H1 (cell line): ENCODE measurements around the gene ZBTB16. TPM values are rescaled to one million over a fixed set of nuclear protein-coding genes. Genes with fewer than 3 reads are reported as not detected.

Experiments used
- CTCF ChIA-PET: fragments of 300-600 bp; sonication (Branson Sonifier 250); formaldehyde crosslinking; loops from one replicate; lab custom pipeline; 2021; ENCODE audit not compliant: partially characterized antibody; lab: Charles Lee
- POLR2A ChIA-PET: fragments of 300-600 bp; sonication (Branson Sonifier 250); formaldehyde crosslinking; loops from one replicate; lab custom pipeline; 2021; ENCODE audit warnings: inconsistent platforms; ENCODE audit not compliant: partially characterized antibody; lab: Charles Lee
- DNase-seq, 2 experiments: peaks; one replicate each; pipeline versions ENCODE4 v3.0.0 to v3.0.0-alpha.2; 2010 to 2022; ENCODE audit warnings: low spot score in 2 of 2, low read depth in 1 of 2, mixed read lengths in 1 of 2
- FAIRE-seq: peaks from 2 replicates; lab custom pipeline; 2011; peaks lifted over from hg19 to GRCh38; lab: Jason Lieb, UNC
- H2AFZ ChIP-seq: 2 replicates; pipeline ENCODE4 v1.8.1; 2012; ENCODE audit warnings: low read length, inconsistent platforms
- H2AK5ac ChIP-seq: 2 replicates; pipeline ENCODE4 v1.6.1; 2013; ENCODE audit warnings: low read depth, low read length
- H2BK120ac ChIP-seq: replicated peaks from 2 replicates; pipeline ENCODE3; 2013; ENCODE audit warnings: low read depth, low read length, inconsistent platforms
- H2BK12ac ChIP-seq: 2 replicates; pipeline ENCODE4 v1.6.1; 2013; ENCODE audit warnings: low read depth, low read length
- H2BK15ac ChIP-seq: 2 replicates; pipeline ENCODE4 v1.6.1; 2013; ENCODE audit warnings: low read length
- H2BK20ac ChIP-seq: 2 replicates; pipeline ENCODE4 v1.6.1; 2013; ENCODE audit warnings: low read length
- H2BK5ac ChIP-seq: 2 replicates; pipeline ENCODE4 v1.6.1; 2013; ENCODE audit warnings: low read depth, low read length
- H3K14ac ChIP-seq: 2 replicates; pipeline ENCODE4 v1.6.1; 2013; ENCODE audit warnings: inconsistent platforms; ENCODE audit not compliant: insufficient read length
- H3K18ac ChIP-seq: 2 replicates; pipeline ENCODE4 v1.6.1; 2013; ENCODE audit warnings: low read length; ENCODE audit errors: extremely low read depth
- H3K23ac ChIP-seq: 2 replicates; pipeline ENCODE4 v1.6.1; 2013; ENCODE audit warnings: inconsistent platforms; ENCODE audit not compliant: insufficient read length
- H3K23me2 ChIP-seq: 2 replicates; pipeline ENCODE4 v1.6.1; 2013; ENCODE audit warnings: low read depth, low read length
- H3K27ac ChIP-seq: 2 replicates; pipeline ENCODE4 v1.6.1; 2011; ENCODE audit warnings: low read depth, low read length, inconsistent platforms
- H3K27me3 ChIP-seq, 4 experiments: replicated peaks in 1 of 4; 1 replicate in 1 of 4; 2 replicates in 3 of 4; pipeline versions ENCODE4 v1.6.1 to v1.8.1; 2011 to 2013; ENCODE audit warnings: low read length in 3 of 4, mild to moderate bottlenecking in 3 of 4, inconsistent platforms in 2 of 4, mixed read lengths in 2 of 4, moderate library complexity in 1 of 4; ENCODE audit not compliant: control insufficient read depth in 3 of 4, insufficient read depth in 3 of 4; ENCODE audit errors: extremely low read depth in 1 of 4
- H3K36me3 ChIP-seq, 4 experiments: 2 replicates each; pipeline versions ENCODE4 v1.6.1 to v1.8.1; 2011 to 2013; ENCODE audit warnings: mild to moderate bottlenecking in 4 of 4, low read length in 3 of 4, moderate library complexity in 2 of 4, control low read depth in 1 of 4, inconsistent platforms in 1 of 4; ENCODE audit not compliant: insufficient read depth in 4 of 4, control insufficient read depth in 2 of 4
- H3K4ac ChIP-seq: replicated peaks from 2 replicates; pipeline ENCODE3; 2013; ENCODE audit warnings: low read length, low read depth, mixed read lengths, inconsistent platforms; ENCODE audit not compliant: insufficient read length
- H3K4me1 ChIP-seq, 4 experiments: replicated peaks in 1 of 4; 1 replicate in 1 of 4; 2 replicates in 3 of 4; pipeline versions ENCODE4 v1.6.1 to v1.8.1; 2011 to 2013; ENCODE audit warnings: low read length in 3 of 4, inconsistent platforms in 2 of 4, mixed read lengths in 1 of 4; ENCODE audit not compliant: insufficient read depth in 4 of 4, control insufficient read depth in 3 of 4
- H3K4me2 ChIP-seq, 2 experiments: 2 replicates each; pipeline versions ENCODE4 v1.6.1 to v1.8.1; 2011 to 2013; ENCODE audit warnings: low read depth in 2 of 2, low read length in 2 of 2, control low read depth in 1 of 2, inconsistent platforms in 1 of 2, mild to moderate bottlenecking in 1 of 2; ENCODE audit not compliant: insufficient read depth in 1 of 2
- H3K4me3 ChIP-seq, 4 experiments: fragments of 200-600, 300-600 bp in 1 of 4; sonication (generic), shearing (Covaris generic), sonication (Bioruptor Twin) in 1 of 4; 2 replicates each; pipeline versions ENCODE4 v1.5.1 to v1.8.1; 2011 to 2016; ENCODE audit warnings: low read length in 4 of 4, low read depth in 3 of 4, control low read depth in 2 of 4, inconsistent platforms in 2 of 4, mild to moderate bottlenecking in 2 of 4, mixed read lengths in 1 of 4, moderate library complexity in 1 of 4; ENCODE audit not compliant: insufficient read depth in 2 of 4; ENCODE audit errors: extremely low read depth in 1 of 4
- H3K56ac ChIP-seq: replicated peaks from 2 replicates; pipeline ENCODE3; 2013; ENCODE audit warnings: low read depth, mild to moderate bottlenecking, mixed read lengths, low read length, inconsistent platforms; ENCODE audit not compliant: insufficient read length
- H3K79me1 ChIP-seq: 2 replicates; pipeline ENCODE4 v1.6.1; 2013; ENCODE audit warnings: low read depth, low read length, control low read depth
- H3K79me2 ChIP-seq, 2 experiments: 2 replicates each; pipeline versions ENCODE4 v1.6.1 to v1.8.1; 2012 to 2013; ENCODE audit warnings: low read length in 2 of 2, mild to moderate bottlenecking in 2 of 2, inconsistent platforms in 1 of 2; ENCODE audit not compliant: insufficient read depth in 2 of 2, control insufficient read depth in 1 of 2
- H3K9ac ChIP-seq, 4 experiments: replicated peaks in 1 of 4; 1 replicate in 1 of 4; 2 replicates in 3 of 4; pipeline versions ENCODE4 v1.6.1 to v1.8.1; 2011 to 2013; ENCODE audit warnings: low read depth in 3 of 4, low read length in 3 of 4, control low read depth in 2 of 4, mild to moderate bottlenecking in 2 of 4, moderate library complexity in 2 of 4, inconsistent platforms in 1 of 4; ENCODE audit errors: extremely low read depth in 1 of 4
- H3K9me3 ChIP-seq, 2 experiments: 2 replicates each; pipeline versions ENCODE4 v1.6.1 to v1.8.1; 2012 to 2013; ENCODE audit warnings: mild to moderate bottlenecking in 2 of 2, moderate library complexity in 2 of 2, control low read depth in 1 of 2, inconsistent platforms in 1 of 2, low read depth in 1 of 2, low read length in 1 of 2, mixed read lengths in 1 of 2; ENCODE audit not compliant: insufficient read depth in 2 of 2
- H4K20me1 ChIP-seq, 2 experiments: replicated peaks in 1 of 2; 2 replicates each; pipeline versions ENCODE3 to v1.8.1; 2011 to 2013; ENCODE audit warnings: inconsistent platforms in 2 of 2, low read length in 2 of 2, mild to moderate bottlenecking in 1 of 2; ENCODE audit not compliant: insufficient read depth in 2 of 2, control insufficient read depth in 1 of 2
- H4K5ac ChIP-seq: 2 replicates; pipeline ENCODE4 v1.6.1; 2013; ENCODE audit warnings: low read length, low read depth, mixed read lengths, inconsistent platforms; ENCODE audit not compliant: insufficient read length
- H4K8ac ChIP-seq: 2 replicates; pipeline ENCODE4 v1.8.0; 2013; ENCODE audit warnings: mild to moderate bottlenecking, moderate library complexity, low read length, inconsistent platforms; ENCODE audit not compliant: insufficient read depth; ENCODE audit errors: extremely low read depth
- H4K91ac ChIP-seq: replicated peaks from 2 replicates; pipeline ENCODE3; 2013; ENCODE audit warnings: low read length, mixed read lengths, inconsistent platforms; ENCODE audit not compliant: insufficient read length
- BACH1 ChIP-seq: IDR thresholded peaks from 2 replicates; pipeline ENCODE4 v1.6.1; 2012; ENCODE audit warnings: low read length, improper control_type of control experiment
- BCL11A ChIP-seq, 2 experiments: IDR thresholded peaks; one replicate each; pipeline ENCODE4 v1.6.1; 2011; ENCODE audit warnings: low read depth in 2 of 2, low read length in 2 of 2, mild to moderate bottlenecking in 2 of 2
- CHD2 ChIP-seq: IDR thresholded peaks from 2 replicates; pipeline ENCODE4 v1.6.1; 2012; ENCODE audit warnings: low read length, improper control_type of control experiment
- CREB1 ChIP-seq: IDR thresholded peaks from 2 replicates; pipeline ENCODE4 v1.6.1; 2012; ENCODE audit warnings: inconsistent platforms
- EZH2 ChIP-seq: fragments of 200-600 bp; sonication (generic); IDR thresholded peaks from 2 replicates; pipeline ENCODE4 v1.7.1; 2012; ENCODE audit warnings: low read depth, mild to moderate bottlenecking, moderate library complexity, low read length, inconsistent platforms; ENCODE audit not compliant: severe bottlenecking
- FOSL1 ChIP-seq: IDR thresholded peaks from 2 replicates; pipeline ENCODE4 v1.6.1; 2011; ENCODE audit warnings: mild to moderate bottlenecking, low read depth, low read length, moderate library complexity; ENCODE audit not compliant: insufficient read depth
- POLR2A ChIP-seq, 2 experiments: IDR thresholded peaks; 1 replicate in 1 of 2; 2 replicates in 1 of 2; pipeline ENCODE4 v1.6.1; 2011; ENCODE audit warnings: low read depth in 2 of 2, low read length in 2 of 2, mild to moderate bottlenecking in 2 of 2; ENCODE audit errors: control extremely low read depth in 1 of 2
- POU5F1 ChIP-seq: IDR thresholded peaks from 2 replicates; pipeline ENCODE4 v1.6.1; 2011; ENCODE audit warnings: low read depth, mild to moderate bottlenecking, low read length, moderate library complexity
- SIRT6 ChIP-seq: IDR thresholded peaks from one replicate; pipeline ENCODE4 v1.7.1; 2012; ENCODE audit warnings: low read length, inconsistent platforms
- SP2 ChIP-seq: IDR thresholded peaks from 2 replicates; pipeline ENCODE4 v1.6.1; 2012; ENCODE audit warnings: mild to moderate bottlenecking, low read length, inconsistent platforms
- TBP ChIP-seq: IDR thresholded peaks from 2 replicates; pipeline ENCODE4 v1.6.1; 2011; ENCODE audit warnings: low read depth, low read length, improper control_type of control experiment
- YY1 ChIP-seq: IDR thresholded peaks from 2 replicates; pipeline ENCODE4 v1.6.1; 2011; ENCODE audit warnings: low read depth, mild to moderate bottlenecking, low read length
- WGBS, 2 experiments: shearing (Covaris generic) in 1 of 2; methylation state at CpG; one replicate each; pipeline versions ENCODE4 v1.1.6 to v1.1.7; 2013 to 2015; ENCODE audit warnings: low lambda C conversion rate in 2 of 2, mixed read lengths in 2 of 2, inconsistent platforms in 1 of 2, low coverage in 1 of 2, missing lambda C conversion rate in 1 of 2; ENCODE audit not compliant: insufficient replicate concordance in 2 of 2, insufficient coverage in 1 of 2, insufficient read length in 1 of 2; ENCODE audit errors: extremely low coverage in 1 of 2, missing lambda C conversion rate in 1 of 2; 5-methylcytosine and 5-hydroxymethylcytosine counted together
- polyA plus RNA-seq, 7 experiments: library from polyadenylated mRNA; depleted of rRNA in 3 of 7; stranded (reverse) in 5 of 7; unstranded in 2 of 7; fragments of >200 nt in 5 of 7; fragments of 200-250 nt in 2 of 7; gene quantifications; 1 replicate in 5 of 7; 2 replicates in 1 of 7; 4 replicates in 1 of 7; pipeline versions ENCODE4 v1.2.1 to v1.2.3, GENCODE V29; 2011 to 2013; ENCODE audit warnings: missing spikeins in 2 of 7, mixed read lengths in 2 of 7
- total RNA-seq: library from RNA; stranded (reverse); fragmentation: NEBNext Ultra II Directional; extraction: Animal tissue kit (Norgen Biotek cat#: 25700); gene quantifications from 2 replicates; pipeline ENCODE4 v1.2.1, GENCODE V29; 2021

ZBTB16 gene
- total and polyA plus RNA-seq, 2 of the 8 experiments (the other 6 are each of a cell fraction or from before 2014, with no cell fraction given) = 0.12 to 0.61 TPM

GRCh38 chr11:114174712-114175495, 115.4 kb downstream of the ZBTB16 start:
- Histone ChIP-seq H3K79me2 (no peaks in the 10 kb centered on the region), H2BK5ac (no peak overlapping the region), H3K56ac (no peak overlapping the region), H2BK20ac (no peak overlapping the region), H3K4me2 (no peak overlapping the region), H3K9ac (no peak overlapping the region), H3K9me3 (no peaks in the 10 kb centered on the region), H4K20me1 (no peaks in the 10 kb centered on the region), H3K79me1 (no peaks in the 10 kb centered on the region), H3K27ac (no peak overlapping the region), H3K36me3 (no peaks in the 10 kb centered on the region; a peak in 1 of 8 replicates), H3K14ac (no peak overlapping the region), H3K4me3 (no peak overlapping the region), H4K5ac (no peak overlapping the region), H2BK15ac (no peak overlapping the region), H4K8ac (no peak overlapping the region), H3K4me1 (peaks cover 0 to 2% (median 0%) of the 10 kb centered on the region in 4 experiments; a peak in 2 of 7 replicates), H3K4ac (no peak overlapping the region), H2AFZ (no peak overlapping the region), H3K27me3 (no peaks in the 10 kb centered on the region), H3K23me2 (no peaks in the 10 kb centered on the region), H3K23ac (no peak overlapping the region), H2BK12ac (no peak overlapping the region)
- no peak for DNase-seq
- CTCF ChIA-PET = interaction anchor here (0.6 to 1.6 kb wide), 11 partner anchors 9 to 630 kb away, joined by 3 to 7 read pairs (median 3); no protein-coding TSS in a partner anchor
- 59% methylated on average over 3 of the region's 3 CpGs; no CpG with 5 or more reads in 1 of the 2 experiments for WGBS, 2 experiments
- POLR2A ChIA-PET = no interaction called here
- no peak for TF ChIP-seq SP2
- TF ChIP-seq CHD2 = no peak
- no peak for TF ChIP-seq POLR2A (IDR thresholded peaks at IDR 0.05; ENCODE audit: control extremely low read depth in 1 of 2, low read depth in 2 of 2, low read length in 2 of 2)
- no peak for TF ChIP-seq SIRT6
- TF ChIP-seq POU5F1 = no peak
- TF ChIP-seq YY1 = no peak
- TF ChIP-seq EZH2 = no peak
- TF ChIP-seq CREB1 = no peak
- no peak for TF ChIP-seq TBP
- no peak for TF ChIP-seq BACH1
- TF ChIP-seq FOSL1 = no peak
- no peak for TF ChIP-seq BCL11A (IDR thresholded peaks at IDR 0.05; ENCODE audit: low read depth in 2 of 2, low read length in 2 of 2)
- TF ChIP-seq, all 59 proteins: peak for 0
- Histone ChIP-seq H4K91ac (no peak overlapping the region), H2BK120ac (no peak overlapping the region), H2AK5ac (no peak overlapping the region), H3K18ac (no peak overlapping the region)
- no peak for FAIRE-seq
